ENCODE data around the gene SCFD2. TPM values are rescaled to one million over a fixed set of nuclear protein-coding genes. Genes with fewer than 3 reads are reported as not detected.

SCFD2 gene
- total and polyA plus RNA-seq, 2 of the 8 experiments (the other 6 are each of a cell fraction or from before 2014, with no cell fraction given), result 6.2 to 10.2 TPM

- TF ChIP-seq, protein P1, sequence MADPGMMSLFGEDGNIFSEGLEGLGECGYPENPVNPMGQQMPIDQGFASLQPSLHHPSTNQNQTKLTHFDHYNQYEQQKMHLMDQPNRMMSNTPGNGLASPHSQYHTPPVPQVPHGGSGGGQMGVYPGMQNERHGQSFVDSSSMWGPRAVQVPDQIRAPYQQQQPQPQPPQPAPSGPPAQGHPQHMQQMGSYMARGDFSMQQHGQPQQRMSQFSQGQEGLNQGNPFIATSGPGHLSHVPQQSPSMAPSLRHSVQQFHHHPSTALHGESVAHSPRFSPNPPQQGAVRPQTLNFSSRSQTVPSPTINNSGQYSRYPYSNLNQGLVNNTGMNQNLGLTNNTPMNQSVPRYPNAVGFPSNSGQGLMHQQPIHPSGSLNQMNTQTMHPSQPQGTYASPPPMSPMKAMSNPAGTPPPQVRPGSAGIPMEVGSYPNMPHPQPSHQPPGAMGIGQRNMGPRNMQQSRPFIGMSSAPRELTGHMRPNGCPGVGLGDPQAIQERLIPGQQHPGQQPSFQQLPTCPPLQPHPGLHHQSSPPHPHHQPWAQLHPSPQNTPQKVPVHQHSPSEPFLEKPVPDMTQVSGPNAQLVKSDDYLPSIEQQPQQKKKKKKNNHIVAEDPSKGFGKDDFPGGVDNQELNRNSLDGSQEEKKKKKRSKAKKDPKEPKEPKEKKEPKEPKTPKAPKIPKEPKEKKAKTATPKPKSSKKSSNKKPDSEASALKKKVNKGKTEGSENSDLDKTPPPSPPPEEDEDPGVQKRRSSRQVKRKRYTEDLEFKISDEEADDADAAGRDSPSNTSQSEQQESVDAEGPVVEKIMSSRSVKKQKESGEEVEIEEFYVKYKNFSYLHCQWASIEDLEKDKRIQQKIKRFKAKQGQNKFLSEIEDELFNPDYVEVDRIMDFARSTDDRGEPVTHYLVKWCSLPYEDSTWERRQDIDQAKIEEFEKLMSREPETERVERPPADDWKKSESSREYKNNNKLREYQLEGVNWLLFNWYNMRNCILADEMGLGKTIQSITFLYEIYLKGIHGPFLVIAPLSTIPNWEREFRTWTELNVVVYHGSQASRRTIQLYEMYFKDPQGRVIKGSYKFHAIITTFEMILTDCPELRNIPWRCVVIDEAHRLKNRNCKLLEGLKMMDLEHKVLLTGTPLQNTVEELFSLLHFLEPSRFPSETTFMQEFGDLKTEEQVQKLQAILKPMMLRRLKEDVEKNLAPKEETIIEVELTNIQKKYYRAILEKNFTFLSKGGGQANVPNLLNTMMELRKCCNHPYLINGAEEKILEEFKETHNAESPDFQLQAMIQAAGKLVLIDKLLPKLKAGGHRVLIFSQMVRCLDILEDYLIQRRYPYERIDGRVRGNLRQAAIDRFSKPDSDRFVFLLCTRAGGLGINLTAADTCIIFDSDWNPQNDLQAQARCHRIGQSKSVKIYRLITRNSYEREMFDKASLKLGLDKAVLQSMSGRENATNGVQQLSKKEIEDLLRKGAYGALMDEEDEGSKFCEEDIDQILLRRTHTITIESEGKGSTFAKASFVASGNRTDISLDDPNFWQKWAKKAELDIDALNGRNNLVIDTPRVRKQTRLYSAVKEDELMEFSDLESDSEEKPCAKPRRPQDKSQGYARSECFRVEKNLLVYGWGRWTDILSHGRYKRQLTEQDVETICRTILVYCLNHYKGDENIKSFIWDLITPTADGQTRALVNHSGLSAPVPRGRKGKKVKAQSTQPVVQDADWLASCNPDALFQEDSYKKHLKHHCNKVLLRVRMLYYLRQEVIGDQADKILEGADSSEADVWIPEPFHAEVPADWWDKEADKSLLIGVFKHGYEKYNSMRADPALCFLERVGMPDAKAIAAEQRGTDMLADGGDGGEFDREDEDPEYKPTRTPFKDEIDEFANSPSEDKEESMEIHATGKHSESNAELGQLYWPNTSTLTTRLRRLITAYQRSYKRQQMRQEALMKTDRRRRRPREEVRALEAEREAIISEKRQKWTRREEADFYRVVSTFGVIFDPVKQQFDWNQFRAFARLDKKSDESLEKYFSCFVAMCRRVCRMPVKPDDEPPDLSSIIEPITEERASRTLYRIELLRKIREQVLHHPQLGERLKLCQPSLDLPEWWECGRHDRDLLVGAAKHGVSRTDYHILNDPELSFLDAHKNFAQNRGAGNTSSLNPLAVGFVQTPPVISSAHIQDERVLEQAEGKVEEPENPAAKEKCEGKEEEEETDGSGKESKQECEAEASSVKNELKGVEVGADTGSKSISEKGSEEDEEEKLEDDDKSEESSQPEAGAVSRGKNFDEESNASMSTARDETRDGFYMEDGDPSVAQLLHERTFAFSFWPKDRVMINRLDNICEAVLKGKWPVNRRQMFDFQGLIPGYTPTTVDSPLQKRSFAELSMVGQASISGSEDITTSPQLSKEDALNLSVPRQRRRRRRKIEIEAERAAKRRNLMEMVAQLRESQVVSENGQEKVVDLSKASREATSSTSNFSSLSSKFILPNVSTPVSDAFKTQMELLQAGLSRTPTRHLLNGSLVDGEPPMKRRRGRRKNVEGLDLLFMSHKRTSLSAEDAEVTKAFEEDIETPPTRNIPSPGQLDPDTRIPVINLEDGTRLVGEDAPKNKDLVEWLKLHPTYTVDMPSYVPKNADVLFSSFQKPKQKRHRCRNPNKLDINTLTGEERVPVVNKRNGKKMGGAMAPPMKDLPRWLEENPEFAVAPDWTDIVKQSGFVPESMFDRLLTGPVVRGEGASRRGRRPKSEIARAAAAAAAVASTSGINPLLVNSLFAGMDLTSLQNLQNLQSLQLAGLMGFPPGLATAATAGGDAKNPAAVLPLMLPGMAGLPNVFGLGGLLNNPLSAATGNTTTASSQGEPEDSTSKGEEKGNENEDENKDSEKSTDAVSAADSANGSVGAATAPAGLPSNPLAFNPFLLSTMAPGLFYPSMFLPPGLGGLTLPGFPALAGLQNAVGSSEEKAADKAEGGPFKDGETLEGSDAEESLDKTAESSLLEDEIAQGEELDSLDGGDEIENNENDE (IDR thresholded peaks at IDR 0.05; ENCODE audit: insufficient replicate concordance, low read length), result no peak
- TF ChIP-seq CHD1 (IDR thresholded peaks at IDR 0.05; ENCODE audit: low read depth, low read length) (no peak), HDAC2 (IDR thresholded peaks at IDR 0.05; ENCODE audit: borderline replicate concordance in 1 of 2, low read depth in 2 of 2, low read length in 2 of 2) (no peak), TAF7 (optimal IDR thresholded peaks at IDR 0.05; ENCODE audit: borderline replicate concordance, low read depth, low read length) (no peak), HDAC6 (IDR thresholded peaks at IDR 0.05; ENCODE audit: low read depth, low read length) (no peak)
Observed at GRCh38 chr4:53321151-53321983, 44.5 kb downstream of the SCFD2 start (continued).

Data from H1 (cell line).